H1 (cell line): ENCODE measurements around the gene NDUFV1.

Source experiments
- ATF2 ChIP-seq: IDR thresholded peaks from 2 replicates; pipeline ENCODE4 v1.6.1; 2012; ENCODE audit warnings: low read length, inconsistent platforms
- BACH1 ChIP-seq: IDR thresholded peaks from 2 replicates; pipeline ENCODE4 v1.6.1; 2012; ENCODE audit warnings: low read length, improper control_type of control experiment
- CREB1 ChIP-seq: IDR thresholded peaks from 2 replicates; pipeline ENCODE4 v1.6.1; 2012; ENCODE audit warnings: inconsistent platforms
- CTCF ChIP-seq, 3 experiments: IDR thresholded peaks; 1 replicate in 2 of 3; 2 replicates in 1 of 3; pipeline versions ENCODE4 v1.5.1 to v1.6.1; 2011; ENCODE audit warnings: low read length in 3 of 3, mild to moderate bottlenecking in 3 of 3, inconsistent platforms in 2 of 3, low read depth in 1 of 3, moderate library complexity in 1 of 3; ENCODE audit not compliant: insufficient read depth in 1 of 3; ENCODE audit errors: control extremely low read depth in 1 of 3
- EZH2 ChIP-seq: fragments of 200-600 bp; sonication (generic); IDR thresholded peaks from 2 replicates; pipeline ENCODE4 v1.7.1; 2012; ENCODE audit warnings: low read depth, mild to moderate bottlenecking, moderate library complexity, low read length, inconsistent platforms; ENCODE audit not compliant: severe bottlenecking
- FOSL1 ChIP-seq: IDR thresholded peaks from 2 replicates; pipeline ENCODE4 v1.6.1; 2011; ENCODE audit warnings: mild to moderate bottlenecking, low read depth, low read length, moderate library complexity; ENCODE audit not compliant: insufficient read depth
- GABPA ChIP-seq: IDR thresholded peaks from 2 replicates; pipeline ENCODE4 v1.6.1; 2011; ENCODE audit warnings: mild to moderate bottlenecking, low read length, moderate library complexity, borderline replicate concordance; ENCODE audit not compliant: insufficient read depth
- HDAC6 ChIP-seq: IDR thresholded peaks from one replicate; pipeline ENCODE4 v1.7.1; 2012; ENCODE audit warnings: low read depth, mild to moderate bottlenecking, inconsistent platforms, low read length, moderate library complexity
- PHF8 ChIP-seq: fragments of 200-600 bp; sonication (generic); conservative IDR thresholded peaks from 2 replicates; pipeline ENCODE4 v1.7.1; 2012; ENCODE audit warnings: low read depth, mild to moderate bottlenecking, inconsistent platforms, low read length, moderate library complexity
- POLR2A ChIP-seq, 2 experiments: IDR thresholded peaks; 1 replicate in 1 of 2; 2 replicates in 1 of 2; pipeline ENCODE4 v1.6.1; 2011; ENCODE audit warnings: low read depth in 2 of 2, low read length in 2 of 2, mild to moderate bottlenecking in 2 of 2; ENCODE audit errors: control extremely low read depth in 1 of 2
- POLR2AphosphoS5 ChIP-seq: IDR thresholded peaks from 2 replicates; pipeline ENCODE4 v1.6.1; 2011; ENCODE audit warnings: low read depth, low read length
- RAD21 ChIP-seq, 2 experiments: IDR thresholded peaks in 1 of 2; conservative IDR thresholded peaks in 1 of 2; 2 replicates each; pipeline ENCODE4 v1.6.1; 2011; ENCODE audit warnings: low read depth in 2 of 2, low read length in 2 of 2, improper control_type of control experiment in 1 of 2, inconsistent platforms in 1 of 2, mild to moderate bottlenecking in 1 of 2, moderate library complexity in 1 of 2
- RFX5 ChIP-seq: IDR thresholded peaks from 2 replicates; pipeline ENCODE4 v1.6.1; 2011; ENCODE audit warnings: low read depth, low read length, improper control_type of control experiment, borderline replicate concordance
- SRF ChIP-seq: IDR thresholded peaks from 2 replicates; pipeline ENCODE4 v1.6.1; 2011; ENCODE audit warnings: mild to moderate bottlenecking, low read depth, low read length, moderate library complexity

GRCh38 chr11:67640758-67641337 is 34.1 kb downstream of the NDUFV1 start:
- no peak for TF ChIP-seq CREB1
- no peak for TF ChIP-seq POLR2A (IDR thresholded peaks at IDR 0.05; ENCODE audit: control extremely low read depth in 1 of 2, low read depth in 2 of 2, low read length in 2 of 2)
- no peak for TF ChIP-seq CTCF (IDR thresholded peaks at IDR 0.05; ENCODE audit: control extremely low read depth in 1 of 3, insufficient read depth in 1 of 3, low read depth in 1 of 3, low read length in 3 of 3)
- TF ChIP-seq GABPA, result no peak
- no peak for TF ChIP-seq POLR2AphosphoS5
- no peak for TF ChIP-seq BACH1
- no peak for TF ChIP-seq FOSL1
- TF ChIP-seq RFX5, result no peak
- TF ChIP-seq EZH2, result no peak
- no peak for TF ChIP-seq HDAC6
- TF ChIP-seq PHF8, result no peak
- TF ChIP-seq ATF2, result no peak
- TF ChIP-seq SRF, result no peak
- no peak for TF ChIP-seq RAD21 (IDR thresholded peaks at IDR 0.05 in 1 of 2, conservative IDR thresholded peaks at IDR 0.05 in 1 of 2; ENCODE audit: low read depth in 2 of 2, low read length in 2 of 2)
